ENCODE measurements around the gene CNOT9. TPM values are rescaled to one million over a fixed set of nuclear protein-coding genes. Genes with fewer than 3 reads are reported as not detected.

CNOT9 gene
- total and polyA plus RNA-seq, 2 of the 13 experiments (the other 11 are each of a cell fraction or from before 2014, with no cell fraction given) = 82.6 to 92.4 TPM

DNA sequence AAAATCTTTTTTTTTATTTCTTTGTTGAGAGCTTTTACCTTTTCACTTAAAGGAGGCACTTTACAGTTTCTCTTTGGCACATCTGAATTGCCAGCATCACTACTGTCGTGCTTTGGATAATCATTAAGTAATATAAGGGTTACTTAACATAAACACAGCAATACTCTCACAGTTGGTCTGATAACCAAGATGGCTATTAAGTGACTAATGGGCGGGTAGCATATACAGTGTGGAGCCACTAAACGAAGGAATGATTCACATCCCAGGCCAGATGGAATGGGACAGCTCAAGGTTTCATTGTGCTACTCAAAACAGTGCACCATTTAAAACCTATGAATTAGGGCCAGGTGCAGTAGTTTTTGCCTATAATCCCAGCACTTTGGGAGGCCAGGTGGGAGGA, 28.6 kb upstream of the CNOT9 start:
- H3K36me3 ChIP-seq (replicated peaks in 1 of 2; ENCODE audit: control insufficient read depth in 1 of 2, insufficient read depth in 2 of 2, low read length in 2 of 2) = peaks cover 37 to 82% of the 10 kb centered on the region in 2 experiments
- ChIA-PET POLR2A (no interaction called here), CTCF (ENCODE audit: low intra/inter-chr PET ratio, low total read pairs) (no interaction called here)
- H3K27me3 ChIP-seq (ENCODE audit: control insufficient read depth in 1 of 2, insufficient read depth in 2 of 2, low read length in 2 of 2) = no peaks in the 10 kb centered on the region
- no TSS peak for BruUV-seq (replicated peaks)
- no peaks in the 10 kb centered on the region for H3K79me2 ChIP-seq (ENCODE audit: insufficient read depth, low read length)
- no peaks in the 10 kb centered on the region for H3K9me3 ChIP-seq (ENCODE audit: low read length)
- DNase-seq (ENCODE audit: low spot score) = no peak
- in situ Hi-C loops (cut with HindIII; ENCODE audit: extremely low pct_ligation_motif_present, low pct_unique_long_range_greater_than_20kb) (no loop called here), intact Hi-C loops (cut with micrococcal nuclease; ENCODE audit: unreplicated experiment) (no loop called here)
- WGBS (ENCODE audit: low lambda C conversion rate) = 96% methylated on average over 3 of the region's 3 CpGs
- no peak overlapping the region for H2AFZ ChIP-seq (ENCODE audit: low read length)
- FAIRE-seq = no peak
- no peak overlapping the region for H3K4me2 ChIP-seq (ENCODE audit: low read depth, low read length)
- H3K4me1 ChIP-seq (ENCODE audit: insufficient read depth, low read length) = no peaks in the 10 kb centered on the region
- no peak for ATAC-seq
- H3K4me3 ChIP-seq (replicated peaks in 1 of 3; ENCODE audit: insufficient read depth in 1 of 3, low read depth in 2 of 3, low read length in 3 of 3) = no peak overlapping the region
- TF ChIP-seq ZNF619 (CRISPR knock-in tag; IDR thresholded peaks at IDR 0.05) = no peak
- no peak for TF ChIP-seq TEAD3 (CRISPR knock-in tag; optimal IDR thresholded peaks at IDR 0.05; ENCODE audit: borderline replicate concordance)
- TF ChIP-seq, protein P1, sequence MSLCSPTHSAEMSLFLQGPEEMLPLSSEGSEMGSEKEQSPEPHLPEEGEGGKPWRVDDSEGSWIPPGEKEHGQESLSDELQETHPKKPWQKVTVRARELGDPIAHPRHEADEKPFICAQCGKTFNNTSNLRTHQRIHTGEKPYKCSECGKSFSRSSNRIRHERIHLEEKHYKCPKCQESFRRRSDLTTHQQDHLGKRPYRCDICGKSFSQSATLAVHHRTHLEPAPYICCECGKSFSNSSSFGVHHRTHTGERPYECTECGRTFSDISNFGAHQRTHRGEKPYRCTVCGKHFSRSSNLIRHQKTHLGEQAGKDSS (CRISPR knock-in tag; IDR thresholded peaks at IDR 0.05; ENCODE audit: borderline replicate concordance, low read depth) = no peak
- no peak for TF ChIP-seq IKZF4 (CRISPR knock-in tag; IDR thresholded peaks at IDR 0.05; ENCODE audit: borderline replicate concordance, low read depth, not compliant biosample characterization)
- TF ChIP-seq ZNF549 (CRISPR knock-in tag; IDR thresholded peaks at IDR 0.05) = no peak
- no peak for TF ChIP-seq SNAPC2 (CRISPR knock-in tag; IDR thresholded peaks at IDR 0.05)
- TF ChIP-seq FOXA3 (CRISPR knock-in tag; IDR thresholded peaks at IDR 0.05) = no peak
- TF ChIP-seq PTBP1 (IDR thresholded peaks at IDR 0.05; ENCODE audit: low read depth, low read length, poor library complexity, severe bottlenecking) = no peak
- no peak for TF ChIP-seq SIX4 (CRISPR knock-in tag; IDR thresholded peaks at IDR 0.05)
- TF ChIP-seq, protein P2, sequence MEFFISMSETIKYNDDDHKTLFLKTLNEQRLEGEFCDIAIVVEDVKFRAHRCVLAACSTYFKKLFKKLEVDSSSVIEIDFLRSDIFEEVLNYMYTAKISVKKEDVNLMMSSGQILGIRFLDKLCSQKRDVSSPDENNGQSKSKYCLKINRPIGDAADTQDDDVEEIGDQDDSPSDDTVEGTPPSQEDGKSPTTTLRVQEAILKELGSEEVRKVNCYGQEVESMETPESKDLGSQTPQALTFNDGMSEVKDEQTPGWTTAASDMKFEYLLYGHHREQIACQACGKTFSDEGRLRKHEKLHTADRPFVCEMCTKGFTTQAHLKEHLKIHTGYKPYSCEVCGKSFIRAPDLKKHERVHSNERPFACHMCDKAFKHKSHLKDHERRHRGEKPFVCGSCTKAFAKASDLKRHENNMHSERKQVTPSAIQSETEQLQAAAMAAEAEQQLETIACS (CRISPR knock-in tag; IDR thresholded peaks at IDR 0.05) = no peak
- no peak for TF ChIP-seq ZNF670 (CRISPR knock-in tag; IDR thresholded peaks at IDR 0.05; ENCODE audit: borderline replicate concordance)
- no peak for TF ChIP-seq SMAD3 (CRISPR knock-in tag; IDR thresholded peaks at IDR 0.05)
- no peaks in the 10 kb centered on the region for H4K20me1 ChIP-seq (ENCODE audit: insufficient read depth, low read length)
- no peak overlapping the region for H3K9ac ChIP-seq (ENCODE audit: insufficient read depth, low read depth, low read length)
- no peak overlapping the region for H3K27ac ChIP-seq (ENCODE audit: extremely low read length, insufficient read depth, low read length)

Data from HepG2 (cell line).